Skin epidermis (tissue), 12 donors: ENCODE results near the gene SHROOM3.
"Not testable (repeated sequence)": the region's sequence is repeated elsewhere in the genome, so short reads cannot be mapped to it uniquely, and the experiment has no call there.

Experiments
- H3K27ac ChIP-seq, 21 experiments: fragments of 200-600 bp; sonication (generic) in 11 of 21; one replicate each; pipeline ENCODE4 v1.5.0; 2020; ENCODE audit warnings: mild to moderate bottlenecking in 3 of 21, inconsistent platforms in 2 of 21, moderate library complexity in 2 of 21
- H3K4me3 ChIP-seq, 7 experiments: fragments of 200-600 bp; sonication (generic) in 2 of 7; one replicate each; pipeline ENCODE4 v1.5.0; 2020; ENCODE audit warnings: inconsistent platforms in 2 of 7, mild to moderate bottlenecking in 2 of 7, moderate library complexity in 1 of 7

Gene SHROOM3

DNA sequence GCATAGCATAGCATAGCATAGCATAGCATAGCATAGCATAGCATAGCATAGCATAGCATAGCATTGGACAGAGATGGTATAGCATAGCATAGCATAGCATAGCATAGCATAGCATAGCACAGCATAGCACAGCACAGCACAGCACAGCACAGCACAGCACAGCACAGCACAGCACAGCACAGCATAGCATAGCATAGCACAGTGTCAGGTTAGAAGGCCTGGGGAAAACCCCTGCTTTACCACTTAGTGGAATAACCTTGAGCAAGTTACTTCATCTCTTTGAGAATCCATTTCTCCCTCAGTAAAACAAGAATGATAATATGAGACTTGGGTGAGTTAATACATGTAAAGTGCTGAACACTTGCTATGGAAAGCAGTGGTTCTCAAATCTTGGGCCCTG lies 173.5 kb downstream of the SHROOM3 start:
- not testable (repeated sequence) for H3K4me3 ChIP-seq, H3K27ac ChIP-seq

DNA sequence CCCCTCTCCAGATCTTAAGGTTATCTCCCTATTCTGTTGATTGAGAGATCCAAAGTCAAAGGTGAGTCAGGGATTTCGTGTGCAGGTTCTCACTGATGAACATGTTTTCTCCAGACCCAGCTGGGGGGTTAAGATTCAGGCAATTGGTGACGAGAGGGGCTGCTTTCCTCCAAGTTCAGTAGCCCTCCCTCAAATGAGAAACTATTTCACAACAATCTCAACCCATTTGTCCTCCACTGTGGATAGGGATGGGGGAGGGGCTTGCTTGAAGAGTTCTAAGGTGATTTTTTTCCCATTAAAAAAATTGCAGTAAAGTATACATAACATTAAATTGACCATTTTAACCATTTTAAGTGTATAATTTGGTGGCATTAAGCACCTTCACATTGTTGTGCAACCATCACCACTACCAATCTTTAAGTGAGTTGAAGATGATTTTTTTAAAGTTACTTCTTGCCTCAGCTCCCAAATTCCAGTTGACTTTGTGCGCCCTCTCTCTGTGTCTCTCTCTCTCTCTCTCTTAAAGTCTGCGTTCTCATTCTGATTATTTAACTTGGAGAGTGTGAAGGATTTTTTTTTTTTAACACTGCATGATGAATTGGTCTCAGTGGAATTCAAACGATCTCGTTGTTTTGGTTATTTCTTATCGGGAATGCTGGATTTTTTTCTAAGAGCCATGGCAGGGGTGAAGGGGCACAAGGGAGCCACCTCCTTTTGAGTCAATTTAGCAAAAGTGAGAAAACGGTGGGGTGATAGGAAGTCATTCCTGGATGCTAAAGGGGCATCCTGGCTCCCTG lies 175.9 kb downstream of the SHROOM3 start:
- Histone ChIP-seq H3K27ac (peak overlapping the region in 4 of 21 experiments; percentile 27 to 42 (median 38)), H3K4me3 (no peak overlapping the region)

DNA sequence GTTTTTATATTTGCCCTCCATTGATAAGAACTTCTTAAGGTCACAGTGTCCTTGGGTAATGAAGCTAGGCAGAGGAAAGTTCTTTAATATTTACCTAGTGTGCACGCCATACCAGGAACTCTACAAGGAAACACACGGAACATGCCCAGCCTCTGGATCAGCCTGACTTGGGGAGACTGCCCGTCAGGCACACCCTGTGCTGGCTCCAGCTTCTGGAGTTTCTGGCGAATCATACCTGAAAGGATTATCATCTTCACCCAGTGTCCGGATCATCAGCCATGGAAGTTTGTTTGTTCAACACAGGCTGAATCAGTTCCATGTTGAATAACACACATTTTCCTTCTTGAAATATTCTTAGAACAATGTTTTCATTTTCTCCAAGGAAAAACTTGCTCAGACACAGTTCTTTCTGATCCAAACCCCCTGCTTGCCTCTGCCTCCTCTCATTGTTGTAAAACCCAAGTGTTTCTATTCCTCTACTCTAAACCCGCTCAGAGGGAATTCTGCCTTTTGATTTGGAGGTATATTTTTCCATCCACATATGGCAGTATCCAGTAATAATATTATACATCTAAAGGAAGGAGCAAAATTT lies 176.7 kb downstream of the SHROOM3 start:
- H3K4me3 ChIP-seq, result no peak overlapping the region
- peak overlapping the region in 4 of 21 experiments; percentile 27 to 42 (median 38) for H3K27ac ChIP-seq

DNA sequence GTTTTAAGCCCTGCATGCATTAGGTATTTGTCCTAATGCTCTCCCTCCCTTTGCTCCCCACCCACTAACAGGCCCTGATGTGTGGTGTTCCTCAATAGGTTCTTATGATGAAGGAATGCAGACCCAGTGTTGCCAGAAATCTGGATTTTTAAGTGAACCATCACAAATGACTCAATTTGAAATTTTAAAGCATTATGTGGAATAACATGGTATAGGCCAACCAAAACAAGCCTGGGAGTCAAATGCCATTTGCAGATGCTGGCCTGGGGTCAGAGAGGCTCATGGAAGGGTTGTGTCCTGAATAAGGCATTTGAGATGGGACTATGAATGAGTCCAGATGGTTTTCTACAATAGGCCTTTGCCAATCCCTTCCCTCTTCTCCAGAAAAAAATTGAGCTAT lies 179.6 kb downstream of the SHROOM3 start:
- Histone ChIP-seq H3K4me3 (no peak overlapping the region), H3K27ac (no peak overlapping the region)

DNA sequence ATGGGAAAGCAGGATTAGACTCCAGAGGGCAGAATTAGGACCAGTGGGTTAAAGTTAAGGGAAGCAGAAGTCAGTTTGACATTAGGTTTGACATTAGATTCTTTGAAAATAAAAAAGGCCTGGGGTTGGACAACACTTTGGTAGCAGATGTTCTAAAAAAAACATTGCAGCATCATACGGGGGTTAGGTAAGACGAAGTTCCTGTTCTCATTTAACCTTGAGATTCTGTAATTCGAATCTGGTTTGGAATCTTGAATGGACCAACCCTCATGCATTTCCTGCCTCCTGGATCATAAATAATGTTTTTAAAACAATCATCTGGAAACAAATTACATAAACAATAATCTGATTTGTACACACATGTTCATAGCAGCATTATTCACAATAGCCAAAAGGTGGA lies 181.0 kb downstream of the SHROOM3 start:
- H3K4me3 ChIP-seq, result no peak overlapping the region
- H3K27ac ChIP-seq, result no peak overlapping the region

DNA sequence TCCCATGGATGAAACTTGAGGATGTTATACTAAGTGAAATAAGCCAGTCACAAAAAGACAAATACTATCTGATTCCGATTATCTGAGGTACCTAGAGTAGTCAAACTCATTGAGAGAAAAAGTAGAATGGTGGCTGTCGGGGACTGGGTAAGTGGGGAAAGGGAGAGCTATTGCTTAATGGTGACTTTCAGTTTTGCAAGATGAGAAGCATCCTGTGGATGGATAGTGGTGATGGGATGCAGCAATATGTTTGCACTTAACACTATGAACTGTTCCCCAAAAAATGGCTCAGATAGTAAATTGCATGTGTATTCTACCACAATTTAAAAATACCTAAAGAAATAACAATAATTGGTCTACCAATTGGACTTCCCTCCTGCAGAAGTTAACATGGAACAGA lies 181.5 kb downstream of the SHROOM3 start:
- no peak overlapping the region for H3K27ac ChIP-seq
- H3K4me3 ChIP-seq, result no peak overlapping the region

- Histone ChIP-seq H3K27ac (no peak overlapping the region), H3K4me3 (no peak overlapping the region)
Measured at GRCh38 chr4:76620723-76621468, 185.9 kb downstream of the SHROOM3 start.

DNA sequence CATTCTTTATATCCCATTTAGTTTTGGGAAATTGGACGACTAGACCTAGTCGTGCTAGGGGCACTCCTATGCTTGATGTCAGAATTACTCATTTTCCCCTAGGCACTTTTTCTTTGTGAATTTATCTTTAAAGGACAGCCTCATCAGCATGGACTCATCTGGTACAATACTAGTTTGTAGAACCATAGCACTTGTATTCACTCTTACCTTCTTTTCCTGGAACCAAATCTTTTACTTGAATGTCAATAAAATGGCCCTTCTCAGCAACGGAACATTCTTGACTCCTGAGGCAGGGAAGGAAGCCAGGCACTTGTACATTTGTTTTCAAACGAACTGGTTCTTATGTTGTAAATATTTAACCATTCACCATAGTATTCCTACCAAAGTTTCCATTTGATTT lies 187.1 kb downstream of the SHROOM3 start:
- no peak overlapping the region for H3K4me3 ChIP-seq
- H3K27ac ChIP-seq, result no peak overlapping the region

- H3K27ac ChIP-seq, result no peak overlapping the region
- H3K4me3 ChIP-seq, result no peak overlapping the region
Measured at GRCh38 chr4:76622717-76623116, 187.7 kb downstream of the SHROOM3 start.

GRCh38 chr4:76623217-76624045 lies 188.4 kb downstream of the SHROOM3 start:
- H3K4me3 ChIP-seq, result no peak overlapping the region
- no peak overlapping the region for H3K27ac ChIP-seq

DNA sequence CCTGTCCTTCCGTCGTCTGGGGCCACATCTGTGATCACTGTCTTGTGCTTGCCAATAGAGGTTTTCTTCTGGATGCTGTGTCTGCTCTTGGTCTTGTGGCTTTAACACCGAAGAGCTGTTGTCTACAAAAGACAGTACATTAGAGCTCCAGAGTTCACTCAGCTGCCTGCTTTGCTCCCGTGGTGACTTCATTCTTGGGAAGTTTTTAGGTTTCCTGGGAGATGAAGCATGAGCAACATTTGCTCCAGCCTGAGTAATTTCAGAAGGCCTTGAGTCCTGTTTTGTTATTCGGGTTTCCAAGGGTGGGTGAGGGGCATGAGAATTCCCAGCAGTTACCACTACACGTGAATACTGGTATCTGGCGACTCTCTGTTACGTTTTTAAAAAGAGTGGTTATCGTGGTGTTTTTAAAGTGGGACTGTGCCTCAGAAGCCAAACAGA lies 189.2 kb downstream of the SHROOM3 start:
- Histone ChIP-seq H3K4me3 (no peak overlapping the region), H3K27ac (peak overlapping the region in 4 of 21 experiments; percentile 16 to 36 (median 27))

DNA sequence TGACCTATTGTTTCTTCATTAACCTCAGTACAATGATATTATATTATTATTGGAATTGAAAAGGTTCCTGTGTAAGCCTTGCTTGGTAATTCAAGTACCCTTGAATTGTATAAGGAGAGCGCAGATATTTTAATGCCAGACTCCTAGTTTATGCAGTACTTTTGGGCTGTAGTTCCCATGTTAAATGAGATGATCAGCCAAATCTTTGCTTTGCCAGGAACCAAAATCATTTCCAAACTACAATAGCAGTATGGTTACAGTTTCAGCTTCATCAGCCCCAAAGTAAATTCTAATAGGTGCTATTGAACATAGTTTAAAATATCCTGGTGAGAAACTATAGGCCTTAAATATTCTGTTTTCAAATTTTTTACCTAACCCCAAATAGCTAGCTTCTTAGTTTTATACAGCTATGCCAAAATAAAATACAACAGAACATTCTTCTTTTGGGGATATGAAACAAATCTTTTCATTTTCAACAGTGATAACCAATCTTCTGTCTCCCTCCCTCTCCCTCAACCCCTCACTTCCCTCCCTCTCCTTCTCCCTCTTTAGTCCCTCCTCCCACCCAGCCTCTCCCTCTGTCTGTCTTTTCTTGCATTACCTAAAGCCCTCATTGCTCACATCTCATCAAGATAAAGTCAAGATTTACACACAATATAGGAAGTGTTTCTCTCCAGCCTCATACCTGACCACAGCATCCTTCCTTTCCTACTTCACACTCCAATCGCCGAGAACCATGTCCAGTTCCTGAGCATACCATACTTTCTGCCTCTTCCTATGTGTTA lies 190.1 kb downstream of the SHROOM3 start:
- peak overlapping the region in 3 of 21 experiments; percentile 13 to 36 (median 28) for H3K27ac ChIP-seq
- no peak overlapping the region for H3K4me3 ChIP-seq

DNA sequence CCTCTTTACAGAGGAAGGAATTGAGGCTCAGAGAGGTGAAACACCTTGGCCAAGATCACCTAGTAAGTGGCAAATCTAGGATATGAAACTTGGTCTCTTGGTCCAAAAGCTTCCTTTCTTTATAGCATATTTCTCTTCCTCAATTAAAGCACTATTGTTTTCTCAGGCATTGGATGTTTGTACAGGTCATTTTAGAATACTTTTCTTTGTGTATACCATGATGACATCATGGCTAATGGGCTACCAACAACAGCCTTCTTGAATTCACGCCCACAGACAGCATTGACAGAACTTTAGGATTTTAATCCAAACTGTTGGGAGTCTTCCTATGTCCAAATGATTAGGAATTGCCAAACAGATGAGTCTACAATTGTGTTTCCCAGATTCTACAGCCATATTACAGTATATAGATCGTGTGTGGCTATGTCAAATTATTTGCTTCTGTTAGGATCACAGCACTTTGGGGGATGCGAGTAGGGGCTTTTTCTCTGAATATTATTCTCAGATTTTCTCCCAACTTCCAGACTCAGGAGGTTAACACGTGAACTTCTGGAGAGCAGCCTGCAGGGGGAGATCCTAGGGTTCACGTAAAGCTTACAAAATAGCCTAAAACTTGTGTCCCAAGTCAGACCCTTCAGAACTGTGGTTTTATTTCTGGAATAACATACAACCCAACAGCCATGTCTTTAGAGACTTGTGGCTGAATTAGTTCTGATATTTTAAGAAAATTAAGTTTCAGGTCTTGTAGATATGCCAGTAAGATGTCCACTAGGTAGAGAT lies 191.8 kb downstream of the SHROOM3 start:
- no peak overlapping the region for H3K4me3 ChIP-seq
- no peak overlapping the region for H3K27ac ChIP-seq

GRCh38 chr4:76628251-76628650 lies 193.2 kb downstream of the SHROOM3 start:
- H3K4me3 ChIP-seq, result no peak overlapping the region
- H3K27ac ChIP-seq, result no peak overlapping the region

GRCh38 chr4:76630741-76631140 lies 195.7 kb downstream of the SHROOM3 start:
- no peak overlapping the region for H3K27ac ChIP-seq
- H3K4me3 ChIP-seq, result no peak overlapping the region

DNA sequence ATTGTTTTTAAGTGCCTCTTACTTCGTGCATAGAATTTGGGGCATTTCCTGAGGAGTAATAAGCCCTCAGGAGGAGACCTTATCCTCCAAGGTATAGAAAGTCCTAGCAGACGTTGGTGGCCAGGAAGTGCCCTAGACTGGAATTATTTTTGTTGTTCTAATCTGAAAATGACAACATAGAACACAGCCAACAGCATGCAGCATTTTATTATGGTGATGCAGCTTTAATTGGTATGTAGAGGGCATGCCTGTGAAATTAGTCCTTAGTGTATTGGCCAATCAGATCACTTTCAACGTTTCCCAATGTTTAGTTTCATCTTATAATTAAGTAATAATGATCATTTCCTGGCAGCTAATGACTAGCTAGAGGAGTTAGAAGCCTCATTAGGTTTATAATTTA lies 199.2 kb downstream of the SHROOM3 start:
- no peak overlapping the region for H3K27ac ChIP-seq
- no peak overlapping the region for H3K4me3 ChIP-seq

- no peak overlapping the region for H3K27ac ChIP-seq
Measured at GRCh38 chr4:76637712-76638361, 202.8 kb downstream of the SHROOM3 start.

GRCh38 chr4:76639288-76639687 lies 204.3 kb downstream of the SHROOM3 start:
- Histone ChIP-seq H3K27ac (peak overlapping the region in 1 of 21 experiments; percentile 52), H3K4me3 (no peak overlapping the region)

More at GRCh38 chr4:76637712-76638361, 202.8 kb downstream of the SHROOM3 start:
- H3K4me3 ChIP-seq, result no peak overlapping the region
